Measurements from ENCODE around the gene SHCBP1. TPM values are rescaled to one million over a fixed set of nuclear protein-coding genes. Genes with fewer than 3 reads are reported as not detected.

SHCBP1 gene
- total and polyA plus RNA-seq, 9 of the 15 experiments (the other 6 are each of a cell fraction or from before 2014, with no cell fraction given): 6.2 to 29.6 (median 19.7) TPM

DNA sequence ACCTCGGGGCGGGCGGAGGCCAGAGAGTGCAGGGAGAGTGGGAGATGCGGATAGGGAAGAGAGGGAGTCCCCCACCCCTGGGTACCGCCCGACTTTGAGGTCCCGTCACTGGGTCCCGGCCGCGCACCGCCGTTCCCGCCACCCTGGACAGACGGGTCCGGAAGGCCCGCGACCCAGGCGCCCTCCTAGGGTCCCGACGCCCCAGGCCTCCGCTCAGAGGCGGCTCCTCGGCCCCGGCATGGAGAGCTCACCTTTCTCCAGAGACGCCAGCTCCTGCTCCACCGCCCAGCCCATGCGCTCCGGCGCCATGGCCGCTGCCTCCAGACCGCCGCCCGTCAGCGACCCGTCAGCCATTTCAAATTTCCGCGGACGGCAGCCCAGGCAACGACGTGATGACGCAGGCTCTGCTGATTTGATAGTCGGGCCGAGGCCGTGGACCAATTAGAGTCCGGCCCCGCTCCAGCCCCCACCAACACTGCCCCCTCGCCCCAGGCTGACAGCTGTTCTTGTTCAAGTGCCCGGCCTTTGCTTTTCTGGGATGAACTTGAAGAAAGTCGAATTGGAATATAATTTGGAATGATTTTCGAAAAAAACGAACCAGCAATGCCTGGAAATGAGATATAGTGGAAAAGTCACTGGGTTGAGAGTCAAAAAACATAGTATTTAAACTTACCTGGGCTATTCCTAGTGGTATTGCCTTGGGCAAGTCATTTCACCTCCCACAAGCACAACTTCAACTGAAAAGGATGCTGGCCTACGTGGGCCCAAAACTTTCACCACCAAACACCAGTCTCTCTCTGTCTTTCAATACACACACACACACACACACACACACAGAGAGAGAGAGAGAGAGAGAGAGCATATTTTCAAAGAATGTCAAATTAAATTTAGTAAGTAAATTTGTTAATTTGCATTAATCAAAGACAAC is at the start of gene SHCBP1 (continued):
- TF ChIP-seq NFE2L1 (tag; IDR thresholded peaks at IDR 0.05; ENCODE audit: borderline replicate concordance, low read depth): no peak
- TF ChIP-seq ZNF184 (CRISPR knock-in tag; IDR thresholded peaks at IDR 0.05): no peak
- no peak for TF ChIP-seq TFE3 (CRISPR knock-in tag; IDR thresholded peaks at IDR 0.05)
- TF ChIP-seq NFATC3 (IDR thresholded peaks at IDR 0.05): no peak
- no peak for TF ChIP-seq MTA2 (IDR thresholded peaks at IDR 0.05; ENCODE audit: low read depth)
- TF ChIP-seq ATF1 (CRISPR knock-in tag; IDR thresholded peaks at IDR 0.05): peak; percentile 18; the same call in 1 of the 2 replicates
- TF ChIP-seq ATF1 (tag; IDR thresholded peaks at IDR 0.05): peak; percentile 95
- no peak for TF ChIP-seq ZNF778 (CRISPR knock-in tag; IDR thresholded peaks at IDR 0.05)
- TF ChIP-seq ZNF133 (CRISPR knock-in tag; IDR thresholded peaks at IDR 0.05): no peak
- peak in 1 of 2 experiments; percentile 82; a peak in 2 of 4 replicates for TF ChIP-seq NONO (IDR thresholded peaks at IDR 0.05; ENCODE audit: low read depth in 2 of 2, low read length in 1 of 2)
- peak; percentile 80 for TF ChIP-seq TAF1 (IDR thresholded peaks at IDR 0.05; ENCODE audit: control insufficient read depth, extremely low read depth, insufficient read depth, low read length, severe bottlenecking)
- peak; percentile 94 for TF ChIP-seq SUPT5H (IDR thresholded peaks at IDR 0.05)
- no peak for TF ChIP-seq COPS2 (conservative IDR thresholded peaks at IDR 0.05)
- TF ChIP-seq NFYB (IDR thresholded peaks at IDR 0.05; ENCODE audit: extremely low read depth, insufficient read length): peak; percentile 92
- TF ChIP-seq HMGN3 (IDR thresholded peaks at IDR 0.05; ENCODE audit: borderline replicate concordance, extremely low read depth, insufficient read length, low read depth, low read length): peak; percentile 81
- peak in 1 of 2 experiments; percentile 89; a peak in 3 of 4 replicates for TF ChIP-seq MNT (conservative IDR thresholded peaks at IDR 0.05)
- TF ChIP-seq BRCA1 (IDR thresholded peaks at IDR 0.05): no peak
- no peak for TF ChIP-seq BRCA1 (CRISPR knock-in tag; IDR thresholded peaks at IDR 0.05)
- peak; percentile 70 for TF ChIP-seq FOXM1 (IDR thresholded peaks at IDR 0.05; ENCODE audit: low read depth)
- TF ChIP-seq FOXM1 (CRISPR knock-in tag; IDR thresholded peaks at IDR 0.05; ENCODE audit: low read depth): no peak

Measured in K562 (cell line).